GM23338 (cell line): ENCODE data around the gene CYB5RL.

Source experiments
- CREB1 ChIP-seq: fragments of 250-450 bp; sonication (Bioruptor Pico); IDR thresholded peaks from 2 replicates; pipeline ENCODE4 v1.5.0; 2020; ENCODE audit warnings: low read depth, mild to moderate bottlenecking, moderate library complexity
- CTCF ChIP-seq, 2 experiments: fragments of 200-600 bp in 1 of 2; sonication (generic) in 1 of 2; conservative IDR thresholded peaks; 2 replicates each; pipeline versions ENCODE4 v1.5.1 to v1.6.1; 2016 to 2017; ENCODE audit warnings: antibody characterized with exemption in 2 of 2, low read depth in 2 of 2, mild to moderate bottlenecking in 2 of 2, moderate library complexity in 1 of 2
- ETS1 ChIP-seq: IDR thresholded peaks from 2 replicates; pipeline ENCODE4 v1.6.1; 2016; ENCODE audit warnings: antibody characterized with exemption
- EZH2 ChIP-seq: fragments of 200-600 bp; sonication (generic); IDR thresholded peaks from one replicate; pipeline ENCODE4 v1.8.0; 2017; ENCODE audit warnings: antibody characterized with exemption, mild to moderate bottlenecking, low read depth; ENCODE audit not compliant: unreplicated experiment
- EZH2phosphoT487 ChIP-seq: fragments of 200-600 bp; sonication (generic); IDR thresholded peaks from one replicate; pipeline ENCODE4 v1.8.1; 2018; ENCODE audit warnings: antibody characterized with exemption; ENCODE audit not compliant: unreplicated experiment
- JUNB ChIP-seq: IDR thresholded peaks from one replicate; pipeline ENCODE4 v1.6.1; 2016; ENCODE audit warnings: antibody characterized with exemption; ENCODE audit not compliant: unreplicated experiment
- NANOG ChIP-seq: IDR thresholded peaks from 2 replicates; pipeline ENCODE4 v1.6.1; 2016; ENCODE audit warnings: antibody characterized with exemption, borderline replicate concordance
- POLR2AphosphoS5 ChIP-seq: IDR thresholded peaks from 2 replicates; pipeline ENCODE4 v1.6.1; 2016; ENCODE audit warnings: antibody characterized with exemption, low read depth
- REST ChIP-seq: IDR thresholded peaks from one replicate; pipeline ENCODE4 v1.6.1; 2018; ENCODE audit warnings: antibody characterized with exemption; ENCODE audit not compliant: unreplicated experiment
- STAT1 ChIP-seq: IDR thresholded peaks from one replicate; pipeline ENCODE4 v1.6.1; 2016; ENCODE audit warnings: antibody characterized with exemption; ENCODE audit not compliant: unreplicated experiment
- ZNF114 ChIP-seq: fragments of 250-450 bp; sonication (Bioruptor Pico); IDR thresholded peaks from 2 replicates; pipeline ENCODE4 v1.5.0; 2020; ENCODE audit warnings: mild to moderate bottlenecking, moderate library complexity
- ZNF331 ChIP-seq: fragments of 250-450 bp; sonication (Bioruptor Pico); IDR thresholded peaks from 2 replicates; pipeline ENCODE4 v1.5.0; 2020; ENCODE audit warnings: low read depth, mild to moderate bottlenecking, moderate library complexity
- ZNF462 ChIP-seq: fragments of 250-450 bp; sonication (Bioruptor Pico); IDR thresholded peaks from 2 replicates; pipeline ENCODE4 v1.5.0; 2020; ENCODE audit warnings: mild to moderate bottlenecking, moderate library complexity

- TF ChIP-seq CTCF (conservative IDR thresholded peaks at IDR 0.05; ENCODE audit: low read depth in 2 of 2), result no peak
- no peak for TF ChIP-seq EZH2
- no peak for TF ChIP-seq POLR2AphosphoS5
- no peak for TF ChIP-seq JUNB
- no peak for TF ChIP-seq REST
- no peak for TF ChIP-seq NANOG
- TF ChIP-seq ZNF462, result no peak
- TF ChIP-seq ZNF331 (CRISPR knock-in tag), result no peak
- TF ChIP-seq EZH2phosphoT487, result no peak
- TF ChIP-seq ZNF114, result no peak
- TF ChIP-seq STAT1, result no peak
- TF ChIP-seq CREB1 (CRISPR knock-in tag), result no peak
- TF ChIP-seq ETS1, result no peak
Observed at GRCh38 chr1:54239035-54239383, 39.2 kb upstream of the CYB5RL start.
